Renal cortical epithelial cell (primary cell): ENCODE data around the gene NOL3. TPM values are rescaled to one million over a fixed set of nuclear protein-coding genes. Genes with fewer than 3 reads are reported as not detected.
A peak's percentile ranks its signal among the peaks of the same experiment; 100 is the strongest.

Source experiments
- DNase-seq: peaks from one replicate; pipeline ENCODE4 v3.0.0-alpha.2; 2011; ENCODE audit warnings: low read depth
- total RNA-seq: library from RNA; depleted of rRNA; stranded (reverse); fragments of >200 nt; gene quantifications from 2 replicates; pipeline ENCODE4 v1.2.3, GENCODE V29; 2014

NOL3 gene
- total RNA-seq, 1 donor from 2014 or later, result 26.2 TPM

GRCh38 chr16:67190041-67190440 lies 19.7 kb downstream of the NOL3 start, which contains the start of gene EXOC3L1:
Gene EXOC3L1, minus strand, starts transcription at chr16:67190136. Its CDS starts 460 bp downstream, at chr16:67189676.
- DNase-seq, result no peak

DNA sequence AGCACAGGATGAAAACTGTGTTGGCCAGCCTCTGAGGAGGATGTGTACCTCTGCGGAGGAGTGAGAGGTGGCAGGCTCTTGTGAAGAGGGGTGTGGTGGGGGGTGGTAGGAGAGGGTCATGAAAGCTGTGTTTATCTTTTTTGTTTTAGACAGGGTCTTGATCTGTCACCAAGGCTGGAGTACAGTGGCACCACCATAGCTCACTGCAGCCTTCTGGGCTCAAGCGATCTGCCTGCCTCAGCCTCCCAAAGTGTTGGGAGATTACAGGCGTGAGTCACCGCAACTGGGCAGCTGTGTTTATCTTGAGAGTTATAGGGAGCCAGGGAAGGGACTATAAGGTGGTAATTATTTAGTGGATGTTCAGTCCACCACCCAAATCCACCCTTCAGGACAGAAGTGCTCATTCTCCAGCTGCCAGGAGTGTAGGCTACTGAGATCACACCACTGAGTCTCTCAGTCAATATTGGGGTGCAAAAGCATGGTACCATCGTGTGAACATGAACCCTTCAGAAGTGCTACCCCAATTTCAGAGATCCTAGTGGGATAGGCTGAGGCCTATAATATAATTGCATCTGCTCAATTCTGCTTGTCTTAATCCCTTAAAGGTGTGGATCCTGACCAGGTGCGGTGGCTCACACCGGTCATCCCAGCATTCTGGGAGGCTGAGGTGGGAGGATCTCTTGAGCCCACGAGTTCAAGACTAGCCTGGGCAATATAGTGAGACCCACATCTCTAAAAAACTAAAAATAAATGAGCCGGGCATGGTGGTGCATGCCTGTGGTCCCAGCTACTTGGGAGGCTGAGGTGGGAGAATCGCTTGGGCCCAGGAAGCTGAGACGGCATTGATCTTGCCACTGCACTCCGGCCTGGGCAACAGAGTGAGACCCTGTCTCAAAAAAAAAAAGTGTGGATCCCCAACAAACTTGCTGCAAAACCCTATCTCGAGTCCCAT lies 20.4 kb downstream of the NOL3 start:
- no peak for DNase-seq

- no peak for DNase-seq
Observed at GRCh38 chr16:67191411-67191994, 21.2 kb downstream of the NOL3 start.

GRCh38 chr16:67191995-67192681 lies 21.8 kb downstream of the NOL3 start, which contains the start of gene E2F4:
Gene E2F4, plus strand, starts transcription at chr16:67192155. Its CDS starts 73 bp downstream, at chr16:67192228.
- peak; percentile 68 for DNase-seq

DNA sequence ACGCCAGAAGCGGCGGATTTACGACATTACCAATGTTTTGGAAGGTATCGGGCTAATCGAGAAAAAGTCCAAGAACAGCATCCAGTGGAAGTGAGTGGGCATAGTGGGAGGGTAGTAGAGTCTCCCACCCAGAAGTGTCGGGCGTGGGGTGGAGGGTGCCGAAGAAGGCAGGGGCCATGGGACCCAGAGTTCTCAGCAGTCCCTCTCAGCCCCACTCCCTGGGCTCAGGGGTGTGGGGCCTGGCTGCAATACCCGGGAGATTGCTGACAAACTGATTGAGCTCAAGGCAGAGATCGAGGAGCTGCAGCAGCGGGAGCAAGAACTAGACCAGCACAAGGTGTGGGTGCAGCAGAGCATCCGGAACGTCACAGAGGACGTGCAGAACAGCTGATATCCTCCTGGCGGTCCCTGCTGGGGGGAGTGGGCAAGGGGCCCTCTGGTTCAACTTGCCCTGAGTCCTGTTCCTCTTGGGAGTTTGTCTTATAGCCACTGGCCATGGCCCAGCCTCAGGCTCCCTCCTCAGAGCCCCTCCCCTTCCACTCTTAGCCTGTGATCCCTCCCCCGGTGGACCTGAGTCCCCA lies 22.5 kb downstream of the NOL3 start:
- DNase-seq, result no peak

DNA sequence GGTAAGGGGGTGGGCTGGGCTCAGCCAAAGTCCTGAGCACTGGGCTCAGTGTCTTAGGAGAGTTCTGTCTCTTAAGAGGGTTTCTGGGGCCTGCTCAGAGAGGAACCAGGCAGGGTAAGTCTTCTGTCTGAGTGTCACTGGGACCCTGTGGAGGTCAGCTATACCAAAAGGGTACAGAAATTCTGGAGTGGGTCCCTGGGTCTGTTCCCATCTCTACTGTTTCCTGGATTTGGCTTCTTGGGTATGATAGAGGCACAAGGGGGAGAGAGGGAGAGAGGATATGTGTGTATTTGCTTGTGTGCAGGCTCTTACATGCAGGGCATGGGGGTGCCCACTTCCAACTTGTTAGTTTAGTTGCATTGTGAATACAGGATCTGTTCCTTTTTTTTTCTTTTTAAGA lies 23.2 kb downstream of the NOL3 start:
- no peak for DNase-seq

DNA sequence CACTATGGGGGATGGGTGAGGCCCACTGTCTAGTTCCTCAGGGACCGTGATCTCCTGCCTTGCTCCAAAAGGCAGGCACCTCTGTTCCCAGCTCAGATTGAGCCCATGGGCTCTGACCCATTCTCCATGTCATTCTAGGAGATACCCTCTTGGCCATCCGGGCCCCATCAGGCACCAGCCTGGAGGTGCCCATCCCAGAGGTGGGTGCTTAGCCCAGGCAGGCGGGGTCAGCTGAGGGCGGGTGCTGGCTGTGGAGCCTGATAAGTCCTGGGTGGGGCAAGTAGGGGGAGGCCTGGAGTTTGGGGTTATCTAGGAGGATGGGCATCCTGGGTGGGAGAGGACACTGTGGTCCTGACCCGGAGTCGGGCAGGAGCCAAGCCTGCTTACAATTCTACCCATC lies 23.9 kb downstream of the NOL3 start:
- DNase-seq, result no peak

DNA sequence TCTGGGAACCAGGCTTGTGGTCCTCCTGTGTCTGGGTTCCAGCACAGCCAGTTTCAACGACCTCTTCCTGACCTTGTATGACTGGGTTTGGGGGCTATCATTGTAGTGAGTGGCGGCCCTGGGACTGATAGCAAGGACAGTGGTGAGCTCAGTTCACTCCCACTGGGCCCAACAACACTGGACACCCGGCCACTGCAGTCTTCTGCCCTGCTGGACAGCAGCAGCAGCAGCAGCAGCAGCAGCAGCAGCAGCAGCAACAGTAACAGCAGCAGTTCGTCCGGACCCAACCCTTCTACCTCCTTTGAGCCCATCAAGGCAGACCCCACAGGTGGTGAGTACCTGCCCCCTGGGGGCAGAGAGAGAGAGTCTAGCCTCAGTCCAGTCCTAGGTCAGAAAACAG lies 25.3 kb downstream of the NOL3 start:
- DNase-seq, result no peak

DNA sequence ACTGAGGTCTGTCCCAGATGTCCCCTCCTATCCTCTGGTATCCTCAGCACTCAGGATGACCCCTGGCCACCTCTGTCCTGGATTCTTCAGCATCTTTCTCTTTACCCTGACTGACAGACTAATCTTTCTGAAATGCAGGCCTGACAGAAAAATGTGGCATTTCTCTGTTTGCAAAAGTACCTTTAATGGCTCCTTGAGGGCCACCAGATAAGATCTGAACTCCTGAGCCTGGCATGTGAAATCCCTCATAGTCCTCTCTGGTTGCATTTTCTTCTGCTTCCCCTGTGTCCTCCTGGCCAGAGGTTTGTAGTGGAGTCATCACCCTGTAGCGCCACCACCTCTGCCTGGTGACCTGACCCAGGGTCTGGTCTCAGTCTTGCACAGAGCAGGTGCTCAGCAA lies 26.5 kb downstream of the NOL3 start:
- DNase-seq, result no peak

- peak; percentile 38 for DNase-seq
Observed at GRCh38 chr16:67197704-67198103, 27.4 kb downstream of the NOL3 start.

GRCh38 chr16:67198238-67198734 lies 27.9 kb downstream of the NOL3 start:
- DNase-seq, result peak; percentile 52

- DNase-seq, result no peak
Observed at GRCh38 chr16:67199011-67199807, 28.9 kb downstream of the NOL3 start, which contains the start of gene ELMO3. Gene ELMO3, plus strand, starts transcription at chr16:67199131. Its CDS starts 196 bp downstream, at chr16:67199327.

- DNase-seq, result no peak
Observed at GRCh38 chr16:67199808-67200198, 29.5 kb downstream of the NOL3 start.

DNA sequence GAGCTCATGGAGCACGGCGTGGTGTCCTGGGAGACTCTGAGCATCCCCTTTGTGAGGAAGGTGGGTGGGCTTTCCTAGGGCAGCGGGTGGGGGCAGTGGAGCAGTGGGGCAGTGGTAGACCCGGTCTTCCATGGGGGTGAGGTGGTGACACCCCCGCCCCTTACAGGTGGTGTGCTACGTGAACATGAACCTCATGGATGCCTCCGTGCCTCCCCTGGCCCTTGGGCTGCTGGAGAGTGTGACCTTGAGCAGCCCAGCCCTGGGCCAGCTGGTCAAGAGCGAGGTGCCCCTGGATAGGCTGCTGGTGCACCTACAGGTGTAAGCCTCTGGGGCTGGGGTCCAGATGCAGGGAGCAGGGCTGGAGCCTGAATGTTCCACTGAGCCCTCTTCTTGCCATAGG lies 30.2 kb downstream of the NOL3 start:
- no peak for DNase-seq

- DNase-seq, result no peak
Observed at GRCh38 chr16:67201411-67202345, 31.3 kb downstream of the NOL3 start.

DNA sequence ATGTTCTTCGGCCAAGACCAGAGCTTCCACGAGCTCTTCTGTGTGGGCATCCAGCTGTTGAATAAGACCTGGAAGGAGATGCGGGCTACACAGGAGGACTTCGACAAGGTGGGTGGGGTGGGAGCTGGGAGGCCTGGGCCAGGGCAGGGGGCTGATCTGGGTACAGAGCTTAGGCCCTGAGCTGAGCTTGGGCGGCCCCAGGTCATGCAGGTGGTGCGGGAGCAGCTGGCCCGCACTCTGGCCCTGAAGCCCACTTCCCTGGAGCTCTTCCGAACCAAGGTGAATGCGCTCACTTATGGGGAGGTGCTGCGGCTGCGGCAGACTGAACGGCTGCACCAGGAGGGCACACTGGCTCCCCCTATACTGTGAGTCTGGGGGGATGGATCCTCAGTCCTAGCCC lies 32.1 kb downstream of the NOL3 start:
- DNase-seq, result no peak

DNA sequence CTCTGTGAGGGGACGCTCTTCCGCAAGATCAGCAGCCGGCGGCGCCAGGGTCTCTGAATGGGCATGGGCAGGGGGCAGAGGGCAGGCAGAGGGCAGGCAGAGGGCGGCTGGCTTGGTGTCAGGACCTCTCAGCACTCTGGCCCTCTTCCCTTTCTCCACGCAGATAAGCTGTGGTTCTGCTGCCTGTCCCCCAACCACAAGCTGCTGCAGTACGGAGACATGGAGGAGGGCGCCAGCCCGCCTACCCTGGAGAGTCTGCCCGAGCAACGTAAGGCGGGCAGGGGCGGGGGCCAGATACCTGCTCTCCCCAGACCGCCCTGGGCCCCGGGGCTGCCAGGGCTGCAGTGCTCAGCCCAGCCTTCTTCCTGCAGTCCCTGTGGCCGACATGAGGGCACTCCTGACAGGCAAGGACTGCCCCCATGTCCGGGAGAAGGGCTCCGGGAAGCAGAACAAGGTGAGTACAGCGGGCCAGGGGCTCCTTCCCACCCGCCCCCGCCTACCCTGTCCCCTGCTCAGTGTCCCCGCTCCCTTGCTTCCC lies 32.7 kb downstream of the NOL3 start:
- no peak for DNase-seq

DNA sequence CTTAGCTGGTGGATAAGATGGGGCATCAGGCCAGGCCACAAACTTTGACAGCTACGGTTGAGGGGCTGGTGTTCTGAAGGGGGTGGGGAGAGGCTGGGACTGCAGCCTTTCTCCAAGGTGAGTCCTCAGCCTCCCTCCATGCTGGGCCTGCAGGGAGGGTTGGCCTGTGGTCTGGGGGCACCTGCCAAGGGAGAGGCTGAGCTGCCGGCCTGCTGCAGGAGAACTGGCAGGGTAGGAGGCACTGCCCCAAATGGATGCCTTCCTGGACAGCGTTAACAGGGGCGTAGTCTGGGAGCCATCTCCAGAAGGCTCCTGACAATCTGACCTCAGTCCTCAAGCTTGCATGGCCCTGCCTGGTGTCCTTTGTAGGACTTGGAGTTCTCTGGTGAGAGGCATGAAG lies 33.7 kb downstream of the NOL3 start:
- no peak for DNase-seq

GRCh38 chr16:67206129-67206837 lies 35.9 kb downstream of the NOL3 start:
- no peak for DNase-seq
